ENCODE results near the gene RPL18.
"Not testable (repeated sequence)": the region's sequence is repeated elsewhere in the genome, so short reads cannot be mapped to it uniquely, and the experiment has no call there.

The RPL18 gene

DNA sequence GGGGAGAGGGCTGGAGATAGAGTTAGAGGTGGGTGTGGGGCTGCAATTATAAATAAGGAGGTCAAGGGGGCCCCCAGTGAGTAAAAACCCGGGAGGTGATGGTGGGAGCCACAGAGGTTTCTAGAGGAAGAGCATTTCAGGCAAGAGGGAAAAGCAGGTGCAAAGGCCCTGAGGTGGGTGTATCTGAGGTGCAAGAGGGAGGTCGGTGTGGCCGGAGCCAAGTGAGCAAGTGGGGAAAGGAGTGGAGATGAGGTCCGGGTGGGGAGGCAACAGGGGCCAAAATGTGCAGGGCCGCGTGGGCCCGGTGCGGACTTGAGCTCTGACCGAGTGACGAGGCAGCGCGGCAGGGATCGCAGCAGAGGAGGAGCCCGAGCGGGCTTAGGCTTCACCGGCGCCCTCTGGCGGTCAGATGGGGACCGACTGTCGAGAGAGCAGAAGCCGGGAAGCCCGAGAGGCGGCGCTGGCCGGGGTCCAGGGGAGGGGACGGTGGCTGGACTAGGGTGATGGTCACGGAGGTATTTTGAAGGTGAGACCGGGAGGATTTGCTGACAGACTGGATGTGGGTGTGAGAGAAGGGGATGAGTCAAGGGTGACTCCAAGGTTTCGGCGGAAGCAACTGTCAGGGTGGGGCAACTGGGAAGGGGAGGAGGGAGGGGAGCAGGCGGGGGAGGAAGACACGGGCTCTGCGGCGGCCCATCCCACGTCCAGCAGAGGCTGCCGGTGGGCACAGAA is 30.1 kb downstream of the RPL18 start:
- peak; percentile 77 for DNase-seq (ENCODE audit: low spot score)

DNA sequence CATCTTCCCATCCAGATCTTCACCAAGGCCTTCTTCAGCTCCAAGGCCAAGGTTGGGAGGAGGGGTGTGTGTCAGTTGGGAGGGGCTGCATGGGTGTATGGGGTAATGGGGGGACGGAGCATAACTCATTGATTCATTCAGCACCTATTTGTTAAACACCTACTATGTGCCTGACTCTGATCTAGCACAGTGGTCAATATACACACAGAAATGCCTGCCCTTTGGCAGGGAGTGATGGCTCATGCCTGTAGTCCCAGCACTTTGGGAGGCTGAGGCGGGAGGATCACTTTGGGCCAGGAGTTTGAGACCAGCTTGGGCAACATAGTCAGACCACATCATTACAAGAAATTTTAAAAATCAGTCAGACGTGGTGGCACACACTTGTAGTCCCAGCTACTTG is 31.6 kb downstream of the RPL18 start:
- DNase-seq (ENCODE audit: low spot score) = no peak

DNA sequence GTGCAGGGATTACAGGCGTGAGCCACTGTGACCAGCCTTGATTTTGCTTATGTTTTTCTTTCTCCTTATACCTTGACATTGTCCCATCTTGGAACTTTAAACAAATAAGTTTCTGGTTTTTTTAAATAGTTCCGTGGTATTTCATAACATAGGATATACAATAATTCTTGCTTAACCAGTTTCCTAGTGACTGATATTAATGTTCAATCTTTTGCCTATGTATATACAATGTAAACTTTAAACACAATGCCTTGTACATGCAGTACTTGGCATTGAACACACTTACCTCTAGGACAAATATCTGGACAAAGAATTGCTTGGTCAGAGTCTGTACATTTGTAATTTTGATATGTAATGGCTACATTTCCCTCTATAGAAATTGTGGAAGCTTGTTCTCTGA is 36.8 kb downstream of the RPL18 start:
- no peak for DNase-seq (ENCODE audit: low spot score)

DNA sequence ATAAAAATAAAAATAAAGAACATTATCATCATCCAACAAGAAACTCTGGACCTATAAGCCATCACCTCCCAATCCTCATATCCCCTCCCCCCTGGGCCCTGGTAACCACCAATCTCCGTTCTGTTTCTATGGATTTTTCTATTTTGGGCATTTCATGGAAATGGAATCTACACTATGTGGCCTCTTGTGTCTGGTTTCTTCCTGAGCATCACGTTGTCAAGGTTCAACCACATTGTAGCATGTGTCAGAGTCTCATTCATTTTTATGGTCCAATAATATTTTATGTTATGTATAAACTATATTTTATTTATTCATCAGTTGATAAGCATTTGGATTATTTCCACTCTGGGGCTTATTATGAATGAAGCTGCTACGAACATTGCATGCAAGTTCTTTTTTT is 40.1 kb downstream of the RPL18 start:
- DNase-seq (ENCODE audit: low spot score) = no peak

DNA sequence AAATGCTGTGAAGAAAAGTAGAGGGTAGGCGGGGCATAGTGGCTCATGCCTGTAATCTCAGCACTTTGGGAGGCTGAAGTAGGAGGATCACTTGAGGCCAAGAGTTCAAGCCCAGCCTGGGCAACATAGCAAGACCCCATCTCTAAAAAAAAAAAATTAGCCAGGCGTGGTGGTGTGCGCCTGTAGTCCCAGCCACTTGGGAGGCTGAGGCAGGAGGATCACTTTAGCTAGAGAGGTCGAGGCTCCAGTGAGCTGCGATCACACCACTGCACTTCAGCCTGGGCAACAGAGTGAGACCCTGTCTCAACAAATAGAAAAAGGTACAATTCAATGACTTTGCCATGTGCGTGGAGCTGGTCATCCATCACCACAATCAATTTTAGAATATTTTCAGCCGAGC is 41.1 kb downstream of the RPL18 start:
- DNase-seq (ENCODE audit: low spot score) = not testable (repeated sequence)

DNA sequence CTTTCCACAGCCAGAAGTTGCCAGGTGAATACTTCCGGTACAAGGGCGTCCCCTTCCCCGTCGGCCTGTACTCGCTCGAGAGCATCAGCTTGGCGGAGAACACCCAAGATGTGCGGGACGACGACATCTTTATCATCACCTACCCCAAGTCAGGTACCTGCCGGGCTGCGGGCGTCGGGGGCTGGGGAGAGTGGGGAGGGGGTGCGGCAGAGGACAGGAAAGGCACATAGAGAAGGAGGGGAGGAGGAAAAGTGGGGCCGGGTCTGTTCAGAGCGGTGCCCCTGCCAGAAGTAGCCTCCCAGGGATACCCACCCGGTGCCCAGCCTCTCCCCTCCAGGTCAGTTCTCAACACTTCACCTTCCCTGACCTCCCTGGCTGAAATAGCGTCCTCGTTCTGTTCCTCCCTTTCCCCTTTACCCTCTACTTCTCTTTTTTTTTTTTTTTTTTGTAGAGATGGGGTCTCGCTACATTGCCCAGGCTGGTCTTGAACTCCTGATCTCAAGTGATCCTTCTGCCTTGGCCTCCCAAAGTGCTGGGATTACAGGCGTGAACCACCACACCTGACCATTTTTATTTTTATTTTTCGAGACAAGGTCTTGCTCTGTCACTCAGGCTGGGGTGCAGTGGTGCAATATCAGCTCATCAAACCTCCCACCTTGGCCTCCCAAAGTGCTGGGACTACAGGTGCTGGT is 42.9 kb downstream of the RPL18 start:
- DNase-seq (ENCODE audit: low spot score) = no peak

DNA sequence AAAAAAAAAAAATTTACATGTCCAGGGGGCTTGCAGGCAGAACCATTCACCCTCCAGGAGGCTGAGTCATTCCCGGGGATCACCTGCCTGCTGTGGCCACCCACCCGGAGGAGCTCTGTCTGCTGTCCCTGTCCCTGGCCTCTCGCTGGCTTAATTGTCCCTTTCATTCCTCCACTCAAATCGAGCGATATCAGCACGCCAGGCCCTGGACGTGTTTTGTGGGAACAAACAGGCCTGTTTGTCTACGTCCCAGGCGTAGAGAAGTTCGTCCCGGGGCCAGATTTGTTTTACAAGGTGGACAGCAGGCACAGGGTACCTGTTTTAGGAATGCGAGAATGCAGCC is 45.8 kb downstream of the RPL18 start:
- DNase-seq (ENCODE audit: low spot score) = no peak

DNA sequence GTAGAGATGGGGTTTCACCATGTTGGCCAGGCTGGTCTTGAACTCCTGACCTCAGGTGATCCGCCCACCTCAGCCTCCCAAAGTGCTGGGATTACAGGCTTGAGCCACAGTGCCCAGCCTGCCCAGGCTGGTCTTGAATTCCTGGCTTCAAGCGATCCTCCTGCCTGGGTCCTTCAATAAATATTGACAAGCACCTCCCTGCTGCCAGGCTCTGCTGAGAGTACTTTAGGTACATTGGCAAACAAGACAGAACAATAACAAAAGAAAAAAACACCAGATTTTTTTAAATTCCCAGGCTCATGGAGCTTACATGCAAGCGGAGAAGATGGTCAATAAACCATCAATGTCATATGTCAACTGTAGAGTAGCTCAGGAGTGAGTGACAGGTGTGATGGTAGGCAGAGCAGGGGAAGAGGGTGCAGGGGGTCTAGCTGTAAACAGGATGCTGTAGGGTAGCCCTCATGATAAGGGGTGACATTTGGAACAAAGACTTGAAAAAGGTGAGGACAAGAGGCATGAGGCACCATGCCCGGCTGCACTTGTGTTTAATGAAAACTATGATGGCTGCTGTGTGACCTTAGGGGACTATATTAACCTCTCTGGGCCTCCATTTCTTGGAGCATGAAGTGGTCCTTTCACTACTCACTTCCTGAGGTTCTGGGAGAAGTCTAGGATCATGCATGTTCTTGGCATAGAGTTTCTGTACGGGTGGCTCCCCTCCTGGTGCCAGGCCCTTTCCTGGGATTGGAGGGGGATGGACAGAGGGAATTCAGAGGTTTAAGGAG is 47.4 kb downstream of the RPL18 start:
- no peak for DNase-seq (ENCODE audit: low spot score)

DNA sequence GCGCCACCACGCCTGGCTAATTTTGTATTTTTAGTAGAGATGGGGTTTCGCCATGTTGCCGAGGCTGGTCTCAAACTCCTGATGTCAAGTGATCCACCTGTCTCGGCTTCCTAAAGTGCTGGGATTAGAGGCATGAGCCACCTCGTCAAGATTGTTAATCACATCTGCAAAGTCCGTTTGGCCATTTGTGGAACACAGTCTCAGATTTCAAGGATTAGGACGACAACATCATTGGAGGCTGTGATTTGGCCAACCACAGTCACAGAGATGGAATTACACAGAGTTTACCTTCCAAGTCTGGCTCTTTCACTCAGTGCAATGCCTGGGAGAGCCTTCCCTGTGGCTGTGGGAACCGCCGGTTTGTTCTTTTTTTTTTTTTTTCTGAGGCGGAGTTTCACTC is 49.2 kb downstream of the RPL18 start:
- DNase-seq (ENCODE audit: low spot score) = no peak

DNA sequence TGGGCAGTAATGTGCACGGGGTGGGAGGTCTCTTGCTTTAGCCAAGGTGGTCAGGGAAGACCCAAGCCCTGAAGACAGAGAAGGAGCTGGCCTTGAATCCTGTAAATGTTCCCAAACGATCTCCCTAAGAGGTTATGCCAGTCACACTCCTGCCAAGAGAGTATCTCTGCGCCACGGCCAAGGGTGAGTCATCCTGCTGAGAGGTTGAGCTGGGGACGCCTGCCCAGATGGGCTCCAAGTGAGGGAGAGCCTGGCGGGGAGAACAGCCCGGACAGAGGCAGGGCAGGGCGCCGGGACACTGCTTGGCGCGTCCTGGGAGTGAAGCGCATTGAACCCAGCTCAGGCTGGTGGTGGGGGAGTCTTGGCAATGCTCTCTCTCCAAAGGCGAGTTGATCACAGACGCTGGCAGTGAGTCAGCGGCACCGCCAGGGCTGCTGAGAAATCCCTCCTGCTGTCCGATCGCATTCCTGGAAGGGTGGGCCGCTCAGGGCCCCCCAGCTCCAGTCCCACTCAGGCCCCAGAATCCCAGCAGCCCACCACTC is 50.6 kb downstream of the RPL18 start:
- DNase-seq (ENCODE audit: low spot score) = peak; percentile 32

All from pons (tissue), 1 donor.